PC-9 (cell line): Measurements from ENCODE around the gene LONRF2. TPM values are rescaled to one million over a fixed set of nuclear protein-coding genes. Genes with fewer than 3 reads are reported as not detected.
"Not testable (repeated sequence)": the region's sequence is repeated elsewhere in the genome, so short reads cannot be mapped to it uniquely, and the experiment has no call there.

Source experiments
- BruUV-seq: library from RNA; stranded (reverse); fragments of 400-500 nt; replicated peaks from 2 replicates; lab custom pipeline; 2021; lab: Mats Ljungman, UMichigan
- CTCF ChIA-PET: fragments of 300-600 bp; sonication (Branson Sonifier 250); formaldehyde crosslinking; loops from one replicate; lab custom pipeline; 2022; ENCODE audit warnings: antibody characterized with exemption; lab: Charles Lee
- POLR2A ChIA-PET: fragments of 300-600 bp; sonication (Branson Sonifier 250); formaldehyde crosslinking; loops from one replicate; lab custom pipeline; 2022; ENCODE audit warnings: antibody characterized with exemption; ENCODE audit not compliant: unreplicated experiment; lab: Charles Lee
- DNase-seq, 2 experiments: peaks; one replicate each; pipeline versions ENCODE4 v3.0.0 to v3.0.0-alpha.2; 2015 to 2022; ENCODE audit warnings: mixed read lengths in 1 of 2
- H2AFZ ChIP-seq: fragments of 200-600 bp; sonication (generic); 2 replicates; pipeline ENCODE4 v1.8.1; 2017; ENCODE audit warnings: antibody characterized with exemption
- H3F3A ChIP-seq: fragments of 200-600 bp; sonication (generic); 2 replicates; pipeline ENCODE4 v1.8.1; 2017; ENCODE audit warnings: antibody characterized with exemption, mild to moderate bottlenecking, low read depth; ENCODE audit not compliant: insufficient read depth
- H3K27ac ChIP-seq: fragments of 200-600 bp; sonication (generic); 2 replicates; pipeline ENCODE4 v1.6.1; 2016; ENCODE audit warnings: mixed run types
- H3K27me3 ChIP-seq: fragments of 200-600 bp; sonication (generic); 2 replicates; pipeline ENCODE4 v1.6.1; 2016; ENCODE audit warnings: low read depth, mixed run types; ENCODE audit not compliant: insufficient read depth
- H3K36me3 ChIP-seq: fragments of 200-600 bp; sonication (generic); 2 replicates; pipeline ENCODE4 v1.6.1; 2016; ENCODE audit warnings: low read depth, mixed run types
- H3K4me1 ChIP-seq: fragments of 200-600 bp; sonication (generic); replicated peaks from 2 replicates; pipeline ENCODE4 v1.6.1; 2016; ENCODE audit warnings: mixed run types; ENCODE audit not compliant: insufficient read depth
- H3K4me2 ChIP-seq: fragments of 200-600 bp; sonication (generic); 2 replicates; pipeline ENCODE4 v1.6.1; 2017; ENCODE audit warnings: mixed run types
- H3K4me3 ChIP-seq: fragments of 200-600 bp; sonication (generic); 2 replicates; pipeline ENCODE4 v1.6.1; 2016; ENCODE audit warnings: mixed run types
- H3K79me2 ChIP-seq: fragments of 200-600 bp; sonication (generic); 2 replicates; pipeline ENCODE4 v1.6.1; 2017; ENCODE audit warnings: low read depth, mixed run types
- H3K9me2 ChIP-seq: fragments of 200-600 bp; sonication (generic); 2 replicates; pipeline ENCODE4 v1.8.1; 2017; ENCODE audit warnings: mild to moderate bottlenecking; ENCODE audit not compliant: insufficient read depth
- H3K9me3 ChIP-seq: fragments of 200-600 bp; sonication (generic); 2 replicates; pipeline ENCODE4 v1.8.1; 2016; ENCODE audit warnings: low read depth; ENCODE audit not compliant: insufficient read depth
- H4K20me1 ChIP-seq: fragments of 200-600 bp; sonication (generic); 2 replicates; pipeline ENCODE4 v1.8.1; 2017; ENCODE audit not compliant: insufficient read depth
- EZH2 ChIP-seq: fragments of 200-600 bp; sonication (generic); IDR thresholded peaks from 2 replicates; pipeline ENCODE4 v1.8.0; 2017; ENCODE audit warnings: antibody characterized with exemption, low read depth
- intact Hi-C: fragments of 100-400 bp; cut with micrococcal nuclease; formaldehyde crosslinking; loops from one replicate; pipeline ENCODE4 v1.10.0; 2022; ENCODE audit not compliant: unreplicated experiment
- total RNA-seq: library from RNA; stranded (reverse); gene quantifications from 2 replicates; pipeline ENCODE4 v1.2.3, GENCODE V29; 2021
- TF ChIP-seq, protein P1 (sequence below): fragments of 200-600 bp; sonication (generic); conservative IDR thresholded peaks from 2 replicates; pipeline ENCODE4 v1.6.1; 2017; ENCODE audit warnings: mixed run types, antibody characterized with exemption, mild to moderate bottlenecking, moderate library complexity

Gene LONRF2
- total RNA-seq, 1 experiment from 2014 or later, result not detected

DNA sequence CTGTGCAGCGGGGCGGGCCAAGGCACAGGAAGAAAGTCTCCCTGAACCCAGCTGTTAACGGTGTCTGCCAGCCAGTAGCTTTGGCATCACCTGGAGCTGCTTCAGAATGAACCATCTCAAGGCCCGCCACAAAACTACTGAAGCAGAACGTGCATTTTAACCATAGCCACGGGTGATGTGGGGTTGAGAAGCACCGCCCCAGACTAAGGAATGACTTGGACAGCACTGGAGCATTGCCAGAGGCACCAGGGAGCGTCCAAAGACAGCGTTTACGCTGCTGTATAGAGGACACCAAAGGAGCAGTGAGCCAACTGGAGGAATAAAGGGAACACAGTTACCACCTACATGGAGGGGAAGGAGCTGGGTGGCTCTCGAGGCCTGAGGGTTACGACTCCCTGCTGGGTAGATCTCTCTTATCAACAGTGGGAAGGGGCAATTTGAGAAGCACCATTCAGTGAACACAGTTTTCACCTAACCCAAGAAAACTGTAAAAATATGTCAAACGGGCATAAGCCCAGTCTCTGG, 28.4 kb upstream of the LONRF2 start:
- H3K4me2 ChIP-seq, result no peak overlapping the region
- H3K9me3 ChIP-seq, result no peaks in the 10 kb centered on the region
- H3K27me3 ChIP-seq, result peaks cover 24% of the 10 kb centered on the region
- peak in 1 of 2 experiments; percentile 5 for DNase-seq
- BruUV-seq, result no TSS peak
- TF ChIP-seq, protein P1, sequence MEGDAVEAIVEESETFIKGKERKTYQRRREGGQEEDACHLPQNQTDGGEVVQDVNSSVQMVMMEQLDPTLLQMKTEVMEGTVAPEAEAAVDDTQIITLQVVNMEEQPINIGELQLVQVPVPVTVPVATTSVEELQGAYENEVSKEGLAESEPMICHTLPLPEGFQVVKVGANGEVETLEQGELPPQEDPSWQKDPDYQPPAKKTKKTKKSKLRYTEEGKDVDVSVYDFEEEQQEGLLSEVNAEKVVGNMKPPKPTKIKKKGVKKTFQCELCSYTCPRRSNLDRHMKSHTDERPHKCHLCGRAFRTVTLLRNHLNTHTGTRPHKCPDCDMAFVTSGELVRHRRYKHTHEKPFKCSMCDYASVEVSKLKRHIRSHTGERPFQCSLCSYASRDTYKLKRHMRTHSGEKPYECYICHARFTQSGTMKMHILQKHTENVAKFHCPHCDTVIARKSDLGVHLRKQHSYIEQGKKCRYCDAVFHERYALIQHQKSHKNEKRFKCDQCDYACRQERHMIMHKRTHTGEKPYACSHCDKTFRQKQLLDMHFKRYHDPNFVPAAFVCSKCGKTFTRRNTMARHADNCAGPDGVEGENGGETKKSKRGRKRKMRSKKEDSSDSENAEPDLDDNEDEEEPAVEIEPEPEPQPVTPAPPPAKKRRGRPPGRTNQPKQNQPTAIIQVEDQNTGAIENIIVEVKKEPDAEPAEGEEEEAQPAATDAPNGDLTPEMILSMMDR, result no peak
- no peak for TF ChIP-seq EZH2
- H3K79me2 ChIP-seq, result no peaks in the 10 kb centered on the region
- intact Hi-C loops, result no loop called here
- H3K36me3 ChIP-seq, result no peaks in the 10 kb centered on the region
- no peak overlapping the region for H2AFZ ChIP-seq
- H3K4me1 ChIP-seq, result no peaks in the 10 kb centered on the region
- no peak overlapping the region for H3K27ac ChIP-seq
- H3K9me2 ChIP-seq, result no peaks in the 10 kb centered on the region
- ChIA-PET POLR2A (interaction anchor here (0.6 kb wide), 1 partner anchor 212 kb away, joined by 3 read pairs; the partner anchor contains the start of gene PDCL3), CTCF (no interaction called here)
- no peaks in the 10 kb centered on the region for H3F3A ChIP-seq
- no peak overlapping the region for H3K4me3 ChIP-seq
- H4K20me1 ChIP-seq, result no peaks in the 10 kb centered on the region

DNA sequence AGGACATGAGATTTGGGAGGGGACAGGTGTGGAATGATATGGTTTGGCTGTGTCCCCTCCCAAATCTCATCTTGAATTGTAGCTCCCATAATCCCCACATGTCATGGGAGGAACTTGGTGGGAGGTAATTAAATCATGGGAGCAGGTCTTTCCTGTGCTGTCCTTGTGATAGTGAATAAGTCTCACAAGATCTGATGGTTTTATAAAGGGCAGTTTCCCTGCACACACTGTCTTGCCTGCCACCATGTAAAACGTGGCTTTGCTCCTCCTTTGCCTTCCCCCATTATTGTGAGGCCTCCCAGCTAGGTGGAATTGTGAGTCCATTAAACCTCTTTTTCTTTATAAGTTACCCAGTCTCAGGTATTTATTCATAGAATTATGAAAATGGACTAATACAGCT, 22.8 kb upstream of the LONRF2 start:
- H3K79me2 ChIP-seq, H3K4me1 ChIP-seq, CTCF ChIA-PET, POLR2A ChIA-PET, H3K36me3 ChIP-seq, intact Hi-C loops, H3K27ac ChIP-seq, H3F3A ChIP-seq, H3K4me3 ChIP-seq, H3K4me2 ChIP-seq, H4K20me1 ChIP-seq, H3K9me3 ChIP-seq, H3K9me2 ChIP-seq, BruUV-seq, H2AFZ ChIP-seq: not testable (repeated sequence)
- peaks cover 24% of the 10 kb centered on the region for H3K27me3 ChIP-seq
- DNase-seq, result peak in 1 of 2 experiments; percentile 10

DNA sequence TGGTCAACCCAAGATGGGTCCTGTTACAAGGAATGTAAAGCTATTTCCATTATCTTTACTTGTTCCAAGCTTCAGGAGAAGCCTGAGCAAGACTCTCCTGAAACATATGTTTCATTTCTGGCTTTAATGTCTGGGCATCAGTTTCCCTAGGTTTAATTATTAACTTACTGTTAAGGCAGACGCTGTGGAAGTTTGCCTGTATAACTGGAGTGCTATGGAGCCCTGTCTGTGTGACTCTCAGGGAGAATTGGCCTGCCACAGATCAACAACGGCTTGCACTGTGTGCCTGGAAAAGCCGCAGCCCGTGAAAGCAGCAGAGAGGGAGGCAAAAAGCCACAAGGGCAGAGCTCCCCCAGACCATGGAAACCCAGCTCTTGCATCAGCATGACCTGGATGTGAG, 22.1 kb upstream of the LONRF2 start:
- POLR2A ChIA-PET, result interaction anchor here (0.7 kb wide), 1 partner anchor 1367 kb away, joined by 3 read pairs; no protein-coding TSS in a partner anchor

DNA sequence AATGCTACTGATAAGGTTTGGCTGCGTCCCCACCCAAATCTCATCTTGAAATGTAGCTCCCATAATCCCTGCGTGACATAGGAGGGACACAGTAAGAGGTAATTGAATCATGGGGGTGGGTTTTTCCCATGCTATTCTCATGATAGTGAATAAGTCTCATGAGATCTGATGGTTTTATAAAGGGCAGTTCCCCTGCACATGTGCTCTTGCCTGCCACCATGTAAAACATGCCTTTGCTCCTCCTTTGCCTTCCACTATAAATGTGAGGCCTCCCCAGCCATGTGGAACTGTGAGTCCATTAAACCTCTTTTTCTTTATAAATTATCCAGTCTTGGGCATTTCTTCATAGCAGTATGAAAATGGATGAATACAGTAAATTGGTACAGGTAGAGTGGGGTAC, 20.2 kb upstream of the LONRF2 start:
- H2AFZ ChIP-seq, CTCF ChIA-PET, H3K4me2 ChIP-seq, H3K4me3 ChIP-seq, BruUV-seq, H3K4me1 ChIP-seq, H3K36me3 ChIP-seq, H4K20me1 ChIP-seq, POLR2A ChIA-PET, H3K27ac ChIP-seq, DNase-seq, intact Hi-C loops, H3K9me2 ChIP-seq, H3K79me2 ChIP-seq, H3F3A ChIP-seq, H3K9me3 ChIP-seq: not testable (repeated sequence)
- peaks cover 40% of the 10 kb centered on the region for H3K27me3 ChIP-seq

More for the DNA sequence above, 22.1 kb upstream of the LONRF2 start:
- Histone ChIP-seq H3K4me3 (no peak overlapping the region), H3K4me1 (no peaks in the 10 kb centered on the region), H3K9me2 (no peaks in the 10 kb centered on the region), H3K9me3 (peaks cover 6% of the 10 kb centered on the region; the same call in 1 of the 2 replicates), H2AFZ (no peak overlapping the region), H4K20me1 (no peaks in the 10 kb centered on the region), H3K4me2 (no peak overlapping the region), H3K27ac (no peak overlapping the region), H3F3A (no peaks in the 10 kb centered on the region), H3K79me2 (no peaks in the 10 kb centered on the region), H3K36me3 (no peaks in the 10 kb centered on the region), H3K27me3 (peaks cover 28% of the 10 kb centered on the region)
- CTCF ChIA-PET, result no interaction called here
- intact Hi-C loops, result no loop called here
- DNase-seq, result peak in 1 of 2 experiments; percentile 26
- no TSS peak for BruUV-seq
- TF ChIP-seq, protein P1, result no peak
- TF ChIP-seq EZH2, result no peak
